HepG2 (cell line): ENCODE measurements around the gene FBN2. TPM values are rescaled to one million over a fixed set of nuclear protein-coding genes. Genes with fewer than 3 reads are reported as not detected.

Experiments used
- ATAC-seq: fragments of 200-7000 bp; cut with Tn5 transposase; 3 replicates; pipeline ENCODE4 v1.9.1; 2020; ENCODE audit warnings: mild to moderate bottlenecking, moderate library complexity
- BruUV-seq: library from RNA; stranded (reverse); fragments of 400-500 nt; replicated peaks from 2 replicates; lab custom pipeline; 2021; lab: Mats Ljungman, UMichigan
- CTCF ChIA-PET: fragments of 300-600 bp; formaldehyde crosslinking; extraction: SDS; loops from one replicate; lab custom pipeline; 2021; ENCODE audit warnings: low total read pairs, inconsistent platforms, low intra/inter-chr PET ratio; lab: Yijun Ruan, JAX
- POLR2A ChIA-PET: fragments of 350-600 bp; sonication (Branson Sonifier 250); formaldehyde crosslinking; loops from one replicate; lab custom pipeline; 2020; ENCODE audit warnings: antibody characterized with exemption, inconsistent platforms; lab: Yijun Ruan, JAX
- DNase-seq: peaks from one replicate; pipeline ENCODE4 v3.0.0-alpha.2; 2015; ENCODE audit warnings: low spot score
- FAIRE-seq: peaks from 3 replicates; lab custom pipeline; 2011; peaks lifted over from hg19 to GRCh38; lab: Jason Lieb, UNC
- H2AFZ ChIP-seq: one replicate; pipeline ENCODE4 v1.6.1; 2011; ENCODE audit warnings: low read length, inconsistent platforms
- H3K27ac ChIP-seq: fragments of 300-600 bp; 3 replicates; pipeline ENCODE4 v1.8.0; 2011; ENCODE audit warnings: mixed run types, mild to moderate bottlenecking, mixed read lengths, low read length, inconsistent platforms; ENCODE audit not compliant: insufficient read depth; ENCODE audit errors: extremely low read length
- H3K27me3 ChIP-seq, 2 experiments: fragments of 200-600 bp in 1 of 2; 2 replicates in 1 of 2; 3 replicates in 1 of 2; pipeline versions ENCODE4 v1.6.0 to v1.8.0; 2011; ENCODE audit warnings: low read length in 2 of 2, mild to moderate bottlenecking in 2 of 2, moderate library complexity in 2 of 2, inconsistent platforms in 1 of 2; ENCODE audit not compliant: insufficient read depth in 2 of 2, control insufficient read depth in 1 of 2
- H3K36me3 ChIP-seq, 2 experiments: fragments of 200-600 bp in 1 of 2; replicated peaks in 1 of 2; 2 replicates in 1 of 2; 3 replicates in 1 of 2; pipeline versions ENCODE4 v1.5.1 to v1.8.0; 2011; ENCODE audit warnings: low read length in 2 of 2, inconsistent platforms in 1 of 2; ENCODE audit not compliant: insufficient read depth in 2 of 2, control insufficient read depth in 1 of 2
- H3K4me1 ChIP-seq: 2 replicates; pipeline ENCODE4 v1.5.1; 2012; ENCODE audit warnings: low read length, inconsistent platforms; ENCODE audit not compliant: insufficient read depth
- H3K4me2 ChIP-seq: 2 replicates; pipeline ENCODE4 v1.6.0; 2011; ENCODE audit warnings: low read depth, low read length, inconsistent platforms
- H3K4me3 ChIP-seq, 3 experiments: fragments of 200-600 bp in 1 of 3; sonication (generic), shearing (Covaris generic) in 1 of 3; replicated peaks in 1 of 3; 2 replicates each; pipeline ENCODE4 v1.5.1; 2011 to 2016; ENCODE audit warnings: low read length in 3 of 3, inconsistent platforms in 2 of 3, low read depth in 2 of 3, mild to moderate bottlenecking in 2 of 3, control low read depth in 1 of 3, mixed read lengths in 1 of 3; ENCODE audit not compliant: insufficient read depth in 1 of 3
- H3K79me2 ChIP-seq: one replicate; pipeline ENCODE4 v1.6.1; 2011; ENCODE audit warnings: low read length, inconsistent platforms; ENCODE audit not compliant: insufficient read depth
- H3K9ac ChIP-seq: 2 replicates; pipeline ENCODE4 v1.6.0; 2011; ENCODE audit warnings: mild to moderate bottlenecking, low read depth, low read length, inconsistent platforms; ENCODE audit not compliant: insufficient read depth
- H3K9me3 ChIP-seq: 2 replicates; pipeline ENCODE4 v1.5.1; 2012; ENCODE audit warnings: mild to moderate bottlenecking, low read length
- H4K20me1 ChIP-seq: 2 replicates; pipeline ENCODE4 v1.6.0; 2011; ENCODE audit warnings: inconsistent platforms, mild to moderate bottlenecking, low read length, moderate library complexity; ENCODE audit not compliant: insufficient read depth
- DNMT1 ChIP-seq: sonication (generic); formaldehyde crosslinking; IDR thresholded peaks from 2 replicates; pipeline ENCODE4 v1.5.1; 2020; ENCODE audit warnings: mild to moderate bottlenecking, missing genetic modification reagents
- EP300 ChIP-seq, 3 experiments: sonication (generic) in 1 of 3; formaldehyde crosslinking in 1 of 3; IDR thresholded peaks; 2 replicates each; pipeline versions ENCODE4 v1.5.1 to v1.6.1; 2011 to 2020; ENCODE audit warnings: low read depth in 2 of 3, low read length in 2 of 3, borderline replicate concordance in 1 of 3, improper control_type of control experiment in 1 of 3, mild to moderate bottlenecking in 1 of 3, missing genetic modification reagents in 1 of 3, moderate library complexity in 1 of 3
- GATA4 ChIP-seq: sonication (generic); IDR thresholded peaks from 2 replicates; pipeline ENCODE4 v1.6.1; 2016; ENCODE audit warnings: antibody characterized with exemption, low read depth, borderline replicate concordance
- MIER2 ChIP-seq: IDR thresholded peaks from 2 replicates; pipeline ENCODE4 v1.6.1; 2016; ENCODE audit warnings: missing biosample characterization, missing genetic modification reagents
- NCOR1 ChIP-seq: fragments of 200-600 bp; sonication (generic); IDR thresholded peaks from 2 replicates; pipeline ENCODE4 v1.7.0; 2017; ENCODE audit warnings: antibody characterized with exemption, low read length, borderline replicate concordance
- PBX3 ChIP-seq: sonication (generic); formaldehyde crosslinking; IDR thresholded peaks from 2 replicates; pipeline ENCODE4 v1.8.1; 2023; ENCODE audit warnings: missing genetic modification reagents, inconsistent platforms, borderline replicate concordance
- SOX13 ChIP-seq, 3 experiments: fragments of 450-650 bp in 1 of 3; sonication (generic) in 1 of 3; formaldehyde crosslinking in 1 of 3; IDR thresholded peaks in 2 of 3; conservative IDR thresholded peaks in 1 of 3; 2 replicates each; pipeline versions ENCODE4 v1.5.0 to v1.6.1; 2016 to 2020; ENCODE audit warnings: antibody characterized with exemption in 1 of 3, mild to moderate bottlenecking in 1 of 3, missing compliant biosample characterization in 1 of 3, missing genetic modification reagents in 1 of 3, moderate library complexity in 1 of 3
- SP140L ChIP-seq: sonication (generic); formaldehyde crosslinking; IDR thresholded peaks from 2 replicates; pipeline ENCODE4 v1.4.0; 2020; ENCODE audit warnings: missing genetic modification reagents, borderline replicate concordance
- ZBTB42 ChIP-seq: sonication (generic); formaldehyde crosslinking; IDR thresholded peaks from 2 replicates; pipeline ENCODE4 v1.5.0; 2020; ENCODE audit warnings: mild to moderate bottlenecking, missing genetic modification reagents
- ZNF136 ChIP-seq: sonication (generic); formaldehyde crosslinking; IDR thresholded peaks from 2 replicates; pipeline ENCODE4 v1.8.1; 2022; ENCODE audit warnings: low read depth, mild to moderate bottlenecking, moderate library complexity, missing genetic modification reagents
- ZNF160 ChIP-seq: sonication (generic); formaldehyde crosslinking; IDR thresholded peaks from 2 replicates; pipeline ENCODE4 v1.8.0; 2022; ENCODE audit warnings: mild to moderate bottlenecking, inconsistent platforms, missing genetic modification reagents
- ZNF230 ChIP-seq: sonication (generic); formaldehyde crosslinking; IDR thresholded peaks from 2 replicates; pipeline ENCODE4 v1.4.0; 2020; ENCODE audit warnings: mild to moderate bottlenecking, missing genetic modification reagents
- ZNF34 ChIP-seq: sonication (generic); formaldehyde crosslinking; IDR thresholded peaks from 2 replicates; pipeline ENCODE4 v1.4.0; 2020; ENCODE audit warnings: mild to moderate bottlenecking, missing genetic modification reagents, borderline replicate concordance
- ZNF451 ChIP-seq: sonication (generic); formaldehyde crosslinking; IDR thresholded peaks from 2 replicates; pipeline ENCODE4 v1.5.0; 2020; ENCODE audit warnings: mild to moderate bottlenecking, missing genetic modification reagents
- ZNF580 ChIP-seq: IDR thresholded peaks from 2 replicates; pipeline ENCODE4 v1.6.1; 2016; ENCODE audit warnings: low read depth, borderline replicate concordance
- ZNF614 ChIP-seq: IDR thresholded peaks from 2 replicates; pipeline ENCODE4 v1.6.1; 2018; ENCODE audit warnings: missing biosample characterization, missing genetic modification reagents, inconsistent platforms, borderline replicate concordance
- ZNF678 ChIP-seq: sonication (generic); formaldehyde crosslinking; IDR thresholded peaks from 2 replicates; pipeline ENCODE4 v1.4.0; 2020; ENCODE audit warnings: mild to moderate bottlenecking, missing genetic modification reagents
- ZNF768 ChIP-seq: sonication (generic); formaldehyde crosslinking; IDR thresholded peaks from 2 replicates; pipeline ENCODE4 v1.4.0; 2020; ENCODE audit warnings: missing genetic modification reagents
- ZSCAN29 ChIP-seq: sonication (generic); formaldehyde crosslinking; conservative IDR thresholded peaks from 2 replicates; pipeline ENCODE4 v1.4.0; 2020; ENCODE audit warnings: mild to moderate bottlenecking, missing genetic modification reagents
- WGBS: methylation state at CpG from one replicate; pipeline ENCODE4 v1.1.6; 2017; ENCODE audit warnings: low lambda C conversion rate; 5-methylcytosine and 5-hydroxymethylcytosine counted together
- in situ Hi-C: cut with HindIII; loops from 2 replicates; pipeline ENCODE4 v1.10.0; 2017; ENCODE audit warnings: low pct_unique_long_range_greater_than_20kb; ENCODE audit not compliant: extremely low pct_ligation_motif_present
- intact Hi-C: fragments of 100-400 bp; cut with micrococcal nuclease; formaldehyde crosslinking; loops from one replicate; pipeline ENCODE4 v1.10.0; 2022; ENCODE audit not compliant: unreplicated experiment
- polyA plus RNA-seq, 8 experiments: library from polyadenylated mRNA; depleted of rRNA in 3 of 8; stranded (reverse) in 7 of 8; unstranded in 1 of 8; fragments of >200 nt; fragmentation: Illumina TruSeq in 4 of 8; extraction: Trizol in 4 of 8; gene quantifications; 2 replicates each; pipeline versions ENCODE4 v1.2.1 to v1.2.3, GENCODE V29; 2011 to 2016; ENCODE audit warnings: low read depth in 4 of 8, missing spikeins in 1 of 8, mixed read lengths in 1 of 8; ENCODE audit not compliant: insufficient read depth in 1 of 8
- total RNA-seq, 5 experiments: library from RNA; depleted of rRNA; stranded (reverse); fragments of >200 nt; fragmentation: Illumina TruSeq; extraction: Trizol; gene quantifications; 2 replicates each; pipeline ENCODE4 v1.2.3, GENCODE V29; 2016; ENCODE audit warnings: low read depth in 1 of 5

The FBN2 gene
- total and polyA plus RNA-seq, 2 of the 13 experiments (the other 11 are each of a cell fraction or from before 2014, with no cell fraction given): not detected

- no peak for ATAC-seq
- DNase-seq: no peak
- no peaks in the 10 kb centered on the region for H3K36me3 ChIP-seq
- H2AFZ ChIP-seq: no peak overlapping the region
- WGBS: 2% methylated on average over 6 of the region's 6 CpGs
- H3K79me2 ChIP-seq: no peaks in the 10 kb centered on the region
- H3K4me2 ChIP-seq: no peak overlapping the region
- peaks cover 0 to 20% of the 10 kb centered on the region in 2 experiments; a peak in 3 of 5 replicates for H3K27me3 ChIP-seq
- H3K27ac ChIP-seq: no peak overlapping the region
- intact Hi-C loops: no loop called here
- H4K20me1 ChIP-seq: no peaks in the 10 kb centered on the region
- TF ChIP-seq ZBTB42 (CRISPR knock-in tag) (no peak), ZNF451 (no peak), MIER2 (CRISPR knock-in tag) (no peak), ZNF160 (no peak), EP300 (IDR thresholded peaks at IDR 0.05; ENCODE audit: low read depth in 2 of 2, low read length in 2 of 2) (no peak), EP300 (CRISPR knock-in tag; IDR thresholded peaks at IDR 0.05; ENCODE audit: borderline replicate concordance) (no peak), DNMT1 (no peak), ZNF136 (no peak), SP140L (no peak), ZNF230 (CRISPR knock-in tag) (no peak), ZNF678 (CRISPR knock-in tag) (no peak), GATA4 (no peak), PBX3 (CRISPR knock-in tag) (no peak), SOX13 (IDR thresholded peaks at IDR 0.05) (no peak), SOX13 (CRISPR knock-in tag; conservative IDR thresholded peaks at IDR 0.05 in 1 of 2, IDR thresholded peaks at IDR 0.05 in 1 of 2) (no peak), NCOR1 (no peak), ZNF580 (CRISPR knock-in tag) (no peak), ZNF614 (CRISPR knock-in tag) (no peak), ZNF768 (CRISPR knock-in tag) (no peak), ZSCAN29 (CRISPR knock-in tag) (no peak), ZNF34 (CRISPR knock-in tag) (no peak)
- TF ChIP-seq, all 625 proteins: peak for 0
- Histone ChIP-seq H3K9me3 (no peaks in the 10 kb centered on the region), H3K9ac (no peak overlapping the region), H3K4me3 (no peak overlapping the region), H3K4me1 (no peaks in the 10 kb centered on the region)
- in situ Hi-C loops: no loop called here
- BruUV-seq: no TSS peak
- FAIRE-seq: no peak
- CTCF ChIA-PET: no interaction called here
- POLR2A ChIA-PET: no interaction called here
These were observed 3.3 kb downstream of the FBN2 start for GRCh38 chr5:128534726-128535125.
